ENCODE data around the gene DTWD1. TPM values are rescaled to one million over a fixed set of nuclear protein-coding genes. Genes with fewer than 3 reads are reported as not detected.
A peak's percentile ranks its signal among the peaks of the same experiment; 100 is the strongest.

DTWD1 gene
- total and polyA plus RNA-seq, 9 of the 15 experiments (the other 6 are each of a cell fraction or from before 2014, with no cell fraction given) = 23.1 to 76.4 (median 36.5) TPM

- TF ChIP-seq, protein P1, sequence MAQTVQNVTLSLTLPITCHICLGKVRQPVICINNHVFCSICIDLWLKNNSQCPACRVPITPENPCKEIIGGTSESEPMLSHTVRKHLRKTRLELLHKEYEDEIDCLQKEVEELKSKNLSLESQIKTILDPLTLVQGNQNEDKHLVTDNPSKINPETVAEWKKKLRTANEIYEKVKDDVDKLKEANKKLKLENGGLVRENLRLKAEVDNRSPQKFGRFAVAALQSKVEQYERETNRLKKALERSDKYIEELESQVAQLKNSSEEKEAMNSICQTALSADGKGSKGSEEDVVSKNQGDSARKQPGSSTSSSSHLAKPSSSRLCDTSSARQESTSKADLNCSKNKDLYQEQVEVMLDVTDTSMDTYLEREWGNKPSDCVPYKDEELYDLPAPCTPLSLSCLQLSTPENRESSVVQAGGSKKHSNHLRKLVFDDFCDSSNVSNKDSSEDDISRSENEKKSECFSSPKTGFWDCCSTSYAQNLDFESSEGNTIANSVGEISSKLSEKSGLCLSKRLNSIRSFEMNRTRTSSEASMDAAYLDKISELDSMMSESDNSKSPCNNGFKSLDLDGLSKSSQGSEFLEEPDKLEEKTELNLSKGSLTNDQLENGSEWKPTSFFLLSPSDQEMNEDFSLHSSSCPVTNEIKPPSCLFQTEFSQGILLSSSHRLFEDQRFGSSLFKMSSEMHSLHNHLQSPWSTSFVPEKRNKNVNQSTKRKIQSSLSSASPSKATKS (CRISPR knock-in tag; IDR thresholded peaks at IDR 0.05) = peak; percentile 77; the same call in 1 of the 2 replicates
- TF ChIP-seq MLLT1 (IDR thresholded peaks at IDR 0.05) = peak; percentile 23 to 61; a peak in 3 of 4 replicates
- TF ChIP-seq BHLHE40 (IDR thresholded peaks at IDR 0.05; ENCODE audit: low read length) = peak; percentile 83
- peak; percentile 75; the same call in 1 of the 2 replicates for TF ChIP-seq DMBX1 (CRISPR knock-in tag; IDR thresholded peaks at IDR 0.05; ENCODE audit: borderline replicate concordance)
- TF ChIP-seq FOSL1 (tag; conservative IDR thresholded peaks at IDR 0.05) = no peak
- TF ChIP-seq PHF8 (IDR thresholded peaks at IDR 0.05; ENCODE audit: borderline replicate concordance, low read length) = peak; percentile 95
- TF ChIP-seq TSC22D4 (tag; IDR thresholded peaks at IDR 0.05) = no peak
- peak; percentile 51; the same call in 1 of the 2 replicates for TF ChIP-seq LEF1 (IDR thresholded peaks at IDR 0.05)
- TF ChIP-seq STAT5A (IDR thresholded peaks at IDR 0.05; ENCODE audit: borderline replicate concordance, low read length) = no peak; the same call in 1 of the 2 replicates
- no peak for TF ChIP-seq ZNF232 (CRISPR knock-in tag; IDR thresholded peaks at IDR 0.05)
- TF ChIP-seq SMAD3 (CRISPR knock-in tag; conservative IDR thresholded peaks at IDR 0.05) = 0 out of 2 replicates have a peak, but pooled peaks have one; percentile 63
- no peak for TF ChIP-seq FOXM1 (IDR thresholded peaks at IDR 0.05; ENCODE audit: low read depth)
- TF ChIP-seq FOXM1 (CRISPR knock-in tag; IDR thresholded peaks at IDR 0.05; ENCODE audit: low read depth) = peak; percentile 84; the same call in 1 of the 2 replicates
- peak; percentile 11 for TF ChIP-seq SP2 (IDR thresholded peaks at IDR 0.05; ENCODE audit: extremely low read depth, low read depth, low read length, poor library complexity, severe bottlenecking)
- TF ChIP-seq NFIX (CRISPR knock-in tag; IDR thresholded peaks at IDR 0.05; ENCODE audit: low read depth) = no peak
- TF ChIP-seq SP1 (CRISPR knock-in tag; IDR thresholded peaks at IDR 0.05) = peak; percentile 92
- TF ChIP-seq ZNF23 (CRISPR knock-in tag; IDR thresholded peaks at IDR 0.05) = no peak
- no peak for TF ChIP-seq HNRNPH1 (optimal IDR thresholded peaks at IDR 0.05; ENCODE audit: low read depth, low read length)
- TF ChIP-seq, protein P2, sequence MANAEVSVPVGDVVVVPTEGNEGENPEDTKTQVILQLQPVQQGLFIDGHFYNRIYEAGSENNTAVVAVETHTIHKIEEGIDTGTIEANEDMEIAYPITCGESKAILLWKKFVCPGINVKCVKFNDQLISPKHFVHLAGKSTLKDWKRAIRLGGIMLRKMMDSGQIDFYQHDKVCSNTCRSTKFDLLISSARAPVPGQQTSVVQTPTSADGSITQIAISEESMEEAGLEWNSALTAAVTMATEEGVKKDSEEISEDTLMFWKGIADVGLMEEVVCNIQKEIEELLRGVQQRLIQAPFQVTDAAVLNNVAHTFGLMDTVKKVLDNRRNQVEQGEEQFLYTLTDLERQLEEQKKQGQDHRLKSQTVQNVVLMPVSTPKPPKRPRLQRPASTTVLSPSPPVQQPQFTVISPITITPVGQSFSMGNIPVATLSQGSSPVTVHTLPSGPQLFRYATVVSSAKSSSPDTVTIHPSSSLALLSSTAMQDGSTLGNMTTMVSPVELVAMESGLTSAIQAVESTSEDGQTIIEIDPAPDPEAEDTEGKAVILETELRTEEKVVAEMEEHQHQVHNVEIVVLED (CRISPR knock-in tag; IDR thresholded peaks at IDR 0.05) = peak; percentile 77
- TF ChIP-seq DIDO1 (tag; IDR thresholded peaks at IDR 0.05; ENCODE audit: low read depth) = peak; percentile 82
- peak in 1 of 2 experiments; percentile 75; a peak in 2 of 4 replicates for TF ChIP-seq SRF (CRISPR knock-in tag; IDR thresholded peaks at IDR 0.05)
- no peak for TF ChIP-seq ELK3 (CRISPR knock-in tag; IDR thresholded peaks at IDR 0.05)
- no peak for TF ChIP-seq MAFG (tag; conservative IDR thresholded peaks at IDR 0.05)
Measured at GRCh38 chr15:49620658-49621368, at the start of gene DTWD1, which contains the start of gene FAM227B (continued).
